Measurements from ENCODE around the gene ZNF442.
"Not testable (repeated sequence)": the region's sequence is repeated elsewhere in the genome, so short reads cannot be mapped to it uniquely, and the experiment has no call there.

Gene ZNF442

GRCh38 chr19:12362236-12362635 lies 3.2 kb downstream of the ZNF442 start:
- H3K27me3 ChIP-seq (ENCODE audit: control insufficient read depth in 1 of 2, insufficient read depth in 2 of 2, low read length in 2 of 2); H3K9ac ChIP-seq (ENCODE audit: low read length); H3K36me3 ChIP-seq (ENCODE audit: insufficient read depth, low read length); H3K9me3 ChIP-seq (ENCODE audit: low read length); H3K27ac ChIP-seq (ENCODE audit: low read depth, low read length); H3K4me1 ChIP-seq (ENCODE audit: insufficient read depth, low read length); H3K4me3 ChIP-seq (ENCODE audit: low read depth in 1 of 2, low read length in 2 of 2): not testable (repeated sequence)

DNA sequence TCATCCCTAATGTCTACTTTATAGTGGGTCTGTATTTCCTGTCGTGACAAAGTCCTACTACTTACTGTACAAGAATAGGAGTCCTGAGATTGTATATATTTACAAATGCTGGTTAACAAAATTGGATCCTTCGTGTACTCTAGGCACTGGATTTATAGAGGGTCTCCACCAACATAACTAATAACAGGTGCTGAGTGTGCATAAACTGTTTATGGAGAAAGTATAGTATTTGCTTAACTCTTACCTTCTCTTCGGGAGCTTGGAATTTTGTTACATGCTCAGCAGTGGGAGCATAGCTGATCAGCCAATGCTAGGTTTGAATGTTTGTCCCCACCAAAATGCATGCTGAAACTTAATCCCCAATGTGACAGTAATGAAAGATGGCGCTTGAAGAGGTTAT lies 12.1 kb downstream of the ZNF442 start:
- Histone ChIP-seq H3K4me1 (ENCODE audit: insufficient read depth, low read length) (no peaks in the 10 kb centered on the region), H3K27me3 (ENCODE audit: control insufficient read depth in 1 of 2, insufficient read depth in 2 of 2, low read length in 2 of 2) (no peaks in the 10 kb centered on the region), H3K27ac (ENCODE audit: low read depth, low read length) (no peak overlapping the region), H3K4me3 (ENCODE audit: low read depth in 1 of 2, low read length in 2 of 2) (no peak overlapping the region), H3K9me3 (ENCODE audit: low read length) (peaks cover 21% of the 10 kb centered on the region), H3K9ac (ENCODE audit: low read length) (no peak overlapping the region), H3K36me3 (ENCODE audit: insufficient read depth, low read length) (peaks cover 20% of the 10 kb centered on the region)

DNA sequence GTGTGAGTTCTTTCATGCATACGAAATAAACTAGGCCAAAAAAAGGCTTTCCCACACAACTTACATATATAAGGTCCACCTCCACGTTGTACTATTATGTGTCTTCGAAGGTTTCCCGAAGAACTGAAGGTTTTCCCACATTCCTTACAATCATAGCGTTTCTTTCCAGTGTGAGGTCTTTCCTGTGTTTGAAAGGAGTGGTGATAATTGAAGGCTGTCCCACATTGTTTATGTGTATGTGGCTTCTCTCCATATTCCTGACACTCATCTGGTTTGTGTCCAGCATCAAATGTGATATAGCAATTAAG lies 14.6 kb downstream of the ZNF442 start:
- Histone ChIP-seq H3K4me3 (ENCODE audit: low read depth in 1 of 2, low read length in 2 of 2) (no peak overlapping the region), H3K4me1 (ENCODE audit: insufficient read depth, low read length) (no peaks in the 10 kb centered on the region), H3K9me3 (ENCODE audit: low read length) (peaks cover 21% of the 10 kb centered on the region), H3K27ac (ENCODE audit: low read depth, low read length) (no peak overlapping the region), H3K36me3 (ENCODE audit: insufficient read depth, low read length) (peaks cover 20% of the 10 kb centered on the region), H3K9ac (ENCODE audit: low read length) (no peak overlapping the region), H3K27me3 (ENCODE audit: control insufficient read depth in 1 of 2, insufficient read depth in 2 of 2, low read length in 2 of 2) (no peaks in the 10 kb centered on the region)

DNA sequence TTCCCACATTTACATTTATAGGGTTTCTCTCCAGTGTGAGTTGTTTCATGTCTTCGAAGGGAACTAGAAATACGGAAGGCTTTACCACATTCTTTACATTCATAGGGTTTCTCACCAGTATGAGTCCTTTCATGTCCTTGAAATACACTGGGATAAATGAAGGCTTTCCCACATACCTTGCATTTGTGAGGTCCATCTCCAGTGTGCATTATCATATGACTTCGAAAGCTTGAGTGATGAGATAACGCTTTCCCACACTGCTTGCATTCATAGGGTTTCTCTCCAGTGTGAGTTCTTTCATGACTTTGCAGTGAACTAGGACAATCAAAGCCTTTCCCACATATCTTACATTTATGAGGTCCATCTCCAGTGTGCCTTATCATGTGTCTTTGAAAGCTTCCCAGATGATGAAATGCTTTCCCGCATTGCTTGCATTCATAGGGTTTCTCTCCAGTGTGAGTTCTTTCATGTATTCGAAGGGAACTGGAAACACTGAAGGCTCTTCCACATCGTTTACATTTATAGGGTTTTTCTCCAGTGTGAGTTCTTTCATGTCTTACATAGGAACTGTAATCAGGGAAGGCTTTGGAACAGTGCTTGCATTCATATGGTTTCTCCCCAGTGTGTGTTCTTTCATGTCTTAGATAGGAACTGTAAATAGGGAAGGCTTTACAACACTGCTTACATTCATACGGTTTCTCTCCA lies 15.1 kb downstream of the ZNF442 start:
- Histone ChIP-seq H3K27ac (ENCODE audit: low read depth, low read length) (no peak overlapping the region), H3K4me1 (ENCODE audit: insufficient read depth, low read length) (no peaks in the 10 kb centered on the region), H3K9ac (ENCODE audit: low read length) (no peak overlapping the region), H3K4me3 (ENCODE audit: low read depth in 1 of 2, low read length in 2 of 2) (no peak overlapping the region), H3K27me3 (ENCODE audit: control insufficient read depth in 1 of 2, insufficient read depth in 2 of 2, low read length in 2 of 2) (no peaks in the 10 kb centered on the region), H3K9me3 (ENCODE audit: low read length) (peaks cover 21% of the 10 kb centered on the region), H3K36me3 (ENCODE audit: insufficient read depth, low read length) (peaks cover 20% of the 10 kb centered on the region)

DNA sequence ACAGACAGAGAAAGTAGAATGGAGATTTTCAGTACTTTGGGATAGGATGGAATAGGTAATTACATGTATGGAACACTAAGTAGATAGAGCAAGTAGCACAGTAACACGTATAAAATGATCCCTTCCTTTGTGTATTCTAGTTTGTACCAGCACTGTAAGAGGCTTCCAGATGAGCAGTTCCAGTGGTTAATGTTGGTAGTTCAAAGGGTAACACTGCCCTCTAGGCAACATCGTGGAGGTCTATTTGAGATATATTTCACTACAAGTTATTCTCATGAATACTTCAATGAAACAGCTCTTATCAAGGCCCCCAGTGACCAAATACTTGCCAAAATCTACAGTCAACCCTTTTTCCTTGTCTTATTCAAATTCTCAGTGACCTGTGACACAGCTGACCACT lies 18.6 kb downstream of the ZNF442 start:
- Histone ChIP-seq H3K4me3 (ENCODE audit: low read depth in 1 of 2, low read length in 2 of 2) (no peak overlapping the region), H3K36me3 (ENCODE audit: insufficient read depth, low read length) (peaks cover 20% of the 10 kb centered on the region), H3K9me3 (ENCODE audit: low read length) (peaks cover 18% of the 10 kb centered on the region), H3K9ac (ENCODE audit: low read length) (no peak overlapping the region), H3K27me3 (ENCODE audit: control insufficient read depth in 1 of 2, insufficient read depth in 2 of 2, low read length in 2 of 2) (no peaks in the 10 kb centered on the region), H3K27ac (ENCODE audit: low read depth, low read length) (no peak overlapping the region), H3K4me1 (ENCODE audit: insufficient read depth, low read length) (no peaks in the 10 kb centered on the region)

DNA sequence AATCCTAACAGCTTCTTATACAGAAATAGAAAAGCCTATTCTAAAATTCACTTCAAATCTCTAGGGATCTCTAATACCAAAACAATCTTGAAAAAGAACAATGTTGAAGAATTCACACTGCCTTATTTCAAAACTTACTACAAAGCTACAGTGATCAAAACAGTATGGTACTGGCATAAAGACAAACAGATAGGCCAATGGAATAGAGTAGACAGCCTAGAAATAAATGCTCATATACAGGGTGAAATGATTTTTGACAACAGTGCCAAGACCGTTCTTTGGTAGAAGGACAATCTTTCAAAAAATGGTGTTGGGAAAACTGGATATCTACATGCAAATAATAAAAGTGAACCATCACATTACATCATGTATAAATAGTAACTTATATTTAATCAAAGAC lies 20.3 kb downstream of the ZNF442 start:
- H3K36me3 ChIP-seq (ENCODE audit: insufficient read depth, low read length): peaks cover 8% of the 10 kb centered on the region
- no peaks in the 10 kb centered on the region for H3K4me1 ChIP-seq (ENCODE audit: insufficient read depth, low read length)
- H3K9me3 ChIP-seq (ENCODE audit: low read length): peaks cover 9% of the 10 kb centered on the region

GRCh38 chr19:12333162-12334159 lies 32.0 kb downstream of the ZNF442 start, which contains the start of gene ZNF563:
ZNF563 (minus strand) TSS chr19:12333633; CDS start chr19:12333482, 151 bp downstream.
- H3K4me1 ChIP-seq (ENCODE audit: insufficient read depth, low read length): peaks cover 10% of the 10 kb centered on the region
- H3K36me3 ChIP-seq (ENCODE audit: insufficient read depth, low read length): no peaks in the 10 kb centered on the region
- peak within 1 kb of the TSS; percentile 66 for H3K9ac ChIP-seq (ENCODE audit: low read length)
- peak within 1 kb of the TSS; percentile 82 for H3K27ac ChIP-seq (ENCODE audit: low read depth, low read length)
- peak within 1 kb of the TSS; percentile 71 to 76 for H3K4me3 ChIP-seq (ENCODE audit: low read depth in 1 of 2, low read length in 2 of 2)
- H3K9me3 ChIP-seq (ENCODE audit: low read length): no peaks in the 10 kb centered on the region
- no peaks in the 10 kb centered on the region for H3K27me3 ChIP-seq (ENCODE audit: control insufficient read depth in 1 of 2, insufficient read depth in 2 of 2, low read length in 2 of 2)

More for the DNA sequence above, 20.3 kb downstream of the ZNF442 start:
- Histone ChIP-seq H3K4me3 (ENCODE audit: low read depth in 1 of 2, low read length in 2 of 2) (no peak overlapping the region), H3K9ac (ENCODE audit: low read length) (no peak overlapping the region), H3K27me3 (ENCODE audit: control insufficient read depth in 1 of 2, insufficient read depth in 2 of 2, low read length in 2 of 2) (no peaks in the 10 kb centered on the region), H3K27ac (ENCODE audit: low read depth, low read length) (no peak overlapping the region)

- no peak overlapping the region for H3K27ac ChIP-seq (ENCODE audit: low read depth, low read length)
- no peaks in the 10 kb centered on the region for H3K27me3 ChIP-seq (ENCODE audit: control insufficient read depth in 1 of 2, insufficient read depth in 2 of 2, low read length in 2 of 2)
- H3K36me3 ChIP-seq (ENCODE audit: insufficient read depth, low read length): no peaks in the 10 kb centered on the region
- H3K4me3 ChIP-seq (ENCODE audit: low read depth in 1 of 2, low read length in 2 of 2): no peak overlapping the region
- H3K9me3 ChIP-seq (ENCODE audit: low read length): no peaks in the 10 kb centered on the region
- H3K4me1 ChIP-seq (ENCODE audit: insufficient read depth, low read length): peaks cover 10% of the 10 kb centered on the region
- H3K9ac ChIP-seq (ENCODE audit: low read length): no peak overlapping the region
Observed at GRCh38 chr19:12331211-12331941, 34.1 kb downstream of the ZNF442 start.

GRCh38 chr19:12330340-12330739 lies 35.1 kb downstream of the ZNF442 start:
- Histone ChIP-seq H3K4me1 (ENCODE audit: insufficient read depth, low read length) (peaks cover 10% of the 10 kb centered on the region), H3K36me3 (ENCODE audit: insufficient read depth, low read length) (no peaks in the 10 kb centered on the region), H3K27ac (ENCODE audit: low read depth, low read length) (no peak overlapping the region), H3K9me3 (ENCODE audit: low read length) (no peaks in the 10 kb centered on the region), H3K4me3 (ENCODE audit: low read depth in 1 of 2, low read length in 2 of 2) (no peak overlapping the region), H3K27me3 (ENCODE audit: control insufficient read depth in 1 of 2, insufficient read depth in 2 of 2, low read length in 2 of 2) (no peaks in the 10 kb centered on the region), H3K9ac (ENCODE audit: low read length) (no peak overlapping the region)

GRCh38 chr19:12325690-12326089 lies 39.8 kb downstream of the ZNF442 start:
- Histone ChIP-seq H3K9ac (ENCODE audit: low read length) (no peak overlapping the region), H3K4me1 (ENCODE audit: insufficient read depth, low read length) (no peaks in the 10 kb centered on the region), H3K4me3 (ENCODE audit: low read depth in 1 of 2, low read length in 2 of 2) (no peak overlapping the region), H3K27me3 (ENCODE audit: control insufficient read depth in 1 of 2, insufficient read depth in 2 of 2, low read length in 2 of 2) (no peaks in the 10 kb centered on the region), H3K27ac (ENCODE audit: low read depth, low read length) (no peak overlapping the region), H3K36me3 (ENCODE audit: insufficient read depth, low read length) (no peaks in the 10 kb centered on the region), H3K9me3 (ENCODE audit: low read length) (no peaks in the 10 kb centered on the region)

- no peaks in the 10 kb centered on the region for H3K9me3 ChIP-seq (ENCODE audit: low read length)
- H3K27me3 ChIP-seq (ENCODE audit: control insufficient read depth in 1 of 2, insufficient read depth in 2 of 2, low read length in 2 of 2): no peaks in the 10 kb centered on the region
- no peak overlapping the region for H3K27ac ChIP-seq (ENCODE audit: low read depth, low read length)
- peaks cover 16% of the 10 kb centered on the region for H3K36me3 ChIP-seq (ENCODE audit: insufficient read depth, low read length)
- no peak overlapping the region for H3K4me3 ChIP-seq (ENCODE audit: low read depth in 1 of 2, low read length in 2 of 2)
- H3K4me1 ChIP-seq (ENCODE audit: insufficient read depth, low read length): no peaks in the 10 kb centered on the region
- no peak overlapping the region for H3K9ac ChIP-seq (ENCODE audit: low read length)
Observed at GRCh38 chr19:12318782-12319413, 46.6 kb downstream of the ZNF442 start.

Data from muscle layer of colon (tissue), 2 donors.